Tibial nerve (tissue), 4 donors: ENCODE data around the gene METTL2A. TPM values are rescaled to one million over a fixed set of nuclear protein-coding genes. Genes with fewer than 3 reads are reported as not detected.
"Not testable (repeated sequence)": the region's sequence is repeated elsewhere in the genome, so short reads cannot be mapped to it uniquely, and the experiment has no call there.

Experiments used
- DNase-seq, 2 donors: peaks; one replicate each; pipeline ENCODE4 v3.0.0-alpha.2; 2019; ENCODE audit warnings: low spot score in 2 of 2
- H3K27ac ChIP-seq, 4 donors: fragments of 200-600 bp; sonication (generic) in 3 of 4; one replicate each; pipeline ENCODE4 v1.5.1; 2017 to 2019; ENCODE audit warnings: mild to moderate bottlenecking in 1 of 4
- H3K27me3 ChIP-seq, 2 donors: fragments of 200-600 bp; sonication (generic) in 1 of 2; one replicate each; pipeline versions ENCODE4 v1.5.1 to v1.6.0; 2017 to 2019
- H3K36me3 ChIP-seq, 3 donors: fragments of 200-600 bp; sonication (generic); one replicate each; pipeline ENCODE4 v1.5.1; 2018 to 2019
- H3K4me1 ChIP-seq, 4 donors: fragments of 200-600 bp; sonication (generic) in 3 of 4; one replicate each; pipeline ENCODE4 v1.5.1; 2017 to 2019
- H3K4me3 ChIP-seq, 4 donors: fragments of 200-600 bp; sonication (generic) in 3 of 4; one replicate each; pipeline ENCODE4 v1.5.1; 2017 to 2019; ENCODE audit warnings: mild to moderate bottlenecking in 1 of 4, moderate library complexity in 1 of 4
- H3K9me3 ChIP-seq, 4 donors: fragments of 200-600 bp; sonication (generic) in 3 of 4; one replicate each; pipeline ENCODE4 v1.5.1; 2017 to 2019
- CTCF ChIP-seq, 5 experiments: fragments of 200-600 bp in 3 of 5; fragments of 450-650 bp in 2 of 5; sonication (generic) in 3 of 5; IDR thresholded peaks; one replicate each; pipeline ENCODE4 v1.5.1; 2016 to 2019; ENCODE audit warnings: antibody characterized with exemption in 5 of 5, mild to moderate bottlenecking in 3 of 5, moderate library complexity in 2 of 5
- EP300 ChIP-seq, 2 donors: sonication (generic); formaldehyde crosslinking; IDR thresholded peaks; one replicate each; pipeline ENCODE4 v1.6.1; 2017; ENCODE audit warnings: antibody characterized with exemption in 2 of 2, mild to moderate bottlenecking in 1 of 2
- POLR2A ChIP-seq, 2 donors: fragments of 450-650 bp; IDR thresholded peaks; one replicate each; pipeline ENCODE4 v1.6.1; 2017; ENCODE audit warnings: antibody characterized with exemption in 2 of 2, mild to moderate bottlenecking in 2 of 2, moderate library complexity in 2 of 2
- WGBS, 2 donors: methylation state at CpG; one replicate each; pipeline ENCODE4 v1.1.5; 2018; 5-methylcytosine and 5-hydroxymethylcytosine counted together
- total RNA-seq, 4 donors: library from RNA; depleted of rRNA; stranded (reverse); fragments of >200 nt; gene quantifications; one replicate each; pipeline ENCODE4 v1.1.0, GENCODE V29; 2016

Gene METTL2A
- total RNA-seq, 4 donors from 2014 or later: 11.0 to 20.1 (median 13.4) TPM

DNA sequence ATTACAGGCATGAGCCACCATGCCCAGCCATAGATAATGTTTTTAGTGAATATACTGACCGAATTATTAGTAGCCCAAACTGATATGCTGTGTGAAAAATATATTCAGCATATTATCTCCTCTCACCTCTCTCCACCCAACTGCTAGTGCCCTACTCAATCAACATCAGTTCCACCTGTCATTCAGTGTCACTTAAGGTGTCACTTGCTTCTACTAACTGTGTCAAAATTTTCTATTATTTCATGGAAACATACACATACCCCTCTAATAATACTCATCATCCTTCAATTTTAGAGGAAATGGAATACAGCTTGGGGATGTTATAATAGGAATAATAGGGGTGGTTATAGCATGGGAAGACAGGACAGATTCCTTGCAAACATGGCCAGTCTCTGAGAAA, 30.8 kb upstream of the METTL2A start:
- Histone ChIP-seq H3K36me3 (no peaks in the 10 kb centered on the region), H3K27ac (no peak overlapping the region), H3K27me3 (peaks cover 0 to 4% of the 10 kb centered on the region in 2 donors), H3K9me3 (no peaks in the 10 kb centered on the region), H3K4me3 (no peak overlapping the region), H3K4me1 (no peaks in the 10 kb centered on the region)
- 84 to 100% methylated on average over 1 of the region's 1 CpG for WGBS, 2 donors
- TF ChIP-seq CTCF (IDR thresholded peaks at IDR 0.05) (no peak), POLR2A (IDR thresholded peaks at IDR 0.05) (no peak), EP300 (IDR thresholded peaks at IDR 0.05) (no peak)
- no peak for DNase-seq

GRCh38 chr17:62398891-62399290, 24.8 kb upstream of the METTL2A start:
- no peak overlapping the region for H3K27ac ChIP-seq
- 89 to 91% methylated on average over 1 of the region's 1 CpG for WGBS, 2 donors
- peaks cover 0 to 13% (median 0%) of the 10 kb centered on the region in 4 donors for H3K9me3 ChIP-seq
- TF ChIP-seq EP300 (IDR thresholded peaks at IDR 0.05) (no peak), POLR2A (IDR thresholded peaks at IDR 0.05) (no peak)
- H3K4me1 ChIP-seq: no peaks in the 10 kb centered on the region
- no peak for DNase-seq
- peaks cover 0 to 2% of the 10 kb centered on the region in 2 donors for H3K27me3 ChIP-seq
- no peak overlapping the region for H3K4me3 ChIP-seq
- no peaks in the 10 kb centered on the region for H3K36me3 ChIP-seq

- H3K27me3 ChIP-seq: no peaks in the 10 kb centered on the region
- H3K4me3 ChIP-seq: no peak overlapping the region
- no peak for DNase-seq
- H3K36me3 ChIP-seq: no peaks in the 10 kb centered on the region
- WGBS, 2 donors: 56 to 60% methylated on average over 2 of the region's 2 CpGs
- H3K9me3 ChIP-seq: peaks cover 0 to 13% (median 0%) of the 10 kb centered on the region in 4 donors
- no peaks in the 10 kb centered on the region for H3K4me1 ChIP-seq
- no peak overlapping the region for H3K27ac ChIP-seq
- TF ChIP-seq POLR2A (IDR thresholded peaks at IDR 0.05) (no peak), EP300 (IDR thresholded peaks at IDR 0.05) (no peak), CTCF (IDR thresholded peaks at IDR 0.05) (no peak)
These were observed 18.2 kb upstream of the METTL2A start for GRCh38 chr17:62405451-62405850.

GRCh38 chr17:62413090-62413489, 10.6 kb upstream of the METTL2A start:
- H3K4me3 ChIP-seq, DNase-seq, H3K9me3 ChIP-seq, H3K27me3 ChIP-seq, H3K27ac ChIP-seq, H3K4me1 ChIP-seq, H3K36me3 ChIP-seq: not testable (repeated sequence)
- 80 to 86% methylated on average over 1 of the region's 1 CpG for WGBS, 2 donors

GRCh38 chr17:62426214-62426613, 2.5 kb downstream of the METTL2A start:
- peaks cover 0 to 42% (median 0%) of the 10 kb centered on the region in 3 donors for H3K36me3 ChIP-seq
- not testable (repeated sequence) for H3K27ac ChIP-seq, DNase-seq, H3K4me3 ChIP-seq, H3K9me3 ChIP-seq, H3K27me3 ChIP-seq
- 82 to 98% methylated on average over 2 of the region's 2 CpGs for WGBS, 2 donors
- peaks cover 0 to 16% (median 0%) of the 10 kb centered on the region in 4 donors for H3K4me1 ChIP-seq

GRCh38 chr17:62435251-62435650, 11.6 kb downstream of the METTL2A start:
- H3K36me3 ChIP-seq: peaks cover 0 to 68% (median 0%) of the 10 kb centered on the region in 3 donors
- not testable (repeated sequence) for H3K4me1 ChIP-seq, H3K4me3 ChIP-seq, H3K27me3 ChIP-seq, H3K27ac ChIP-seq, DNase-seq, H3K9me3 ChIP-seq
- 87 to 93% methylated on average over 4 of the region's 4 CpGs for WGBS, 2 donors

DNA sequence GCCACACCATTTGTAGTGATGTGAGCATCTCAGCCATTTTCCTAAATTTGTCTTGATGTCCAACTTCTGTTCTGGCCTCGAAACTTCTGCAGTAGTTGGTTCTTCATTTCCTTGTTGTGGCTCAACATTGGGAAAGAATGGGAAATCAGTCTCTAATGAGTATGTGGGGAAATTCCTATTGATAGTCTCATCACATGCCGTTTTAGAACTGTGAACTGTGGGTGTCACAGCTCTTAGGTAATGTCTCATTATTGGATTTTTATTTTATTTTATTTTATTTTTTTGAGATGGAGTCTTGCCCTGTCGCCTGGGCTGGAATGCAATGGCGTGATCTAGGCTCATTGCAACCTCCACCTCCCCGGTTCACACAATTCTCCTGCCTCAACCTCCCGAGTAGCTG, 17.5 kb downstream of the METTL2A start:
- not testable (repeated sequence) for H3K27ac ChIP-seq, H3K4me3 ChIP-seq, H3K27me3 ChIP-seq, H3K9me3 ChIP-seq, DNase-seq, H3K4me1 ChIP-seq
- WGBS, 2 donors: 95 to 97% methylated on average over 6 of the region's 6 CpGs
- peaks cover 0 to 80% (median 8%) of the 10 kb centered on the region in 3 donors for H3K36me3 ChIP-seq

DNA sequence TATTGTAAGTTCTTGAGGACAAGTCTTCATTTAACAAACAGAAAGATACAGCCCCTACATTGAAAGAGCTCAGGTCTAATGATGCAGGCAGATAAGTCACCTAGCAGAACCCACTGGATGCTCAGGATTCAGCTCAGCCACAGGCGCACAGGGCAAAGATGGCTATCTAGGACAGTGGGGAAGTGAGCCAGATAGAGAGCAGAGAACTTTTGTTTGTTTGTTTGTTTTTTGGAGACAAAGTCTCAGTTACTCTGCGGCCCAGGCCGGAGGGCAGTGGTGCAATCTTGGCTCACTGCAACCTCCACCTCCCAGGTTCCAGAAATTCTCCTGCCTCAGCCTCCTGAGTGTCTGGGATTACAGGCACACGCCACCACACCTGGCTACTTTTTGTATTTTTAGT, 20.4 kb downstream of the METTL2A start:
- H3K27me3 ChIP-seq: no peaks in the 10 kb centered on the region
- 97 to 99% methylated on average over 4 of the region's 4 CpGs for WGBS, 2 donors
- H3K4me3 ChIP-seq: no peak overlapping the region
- DNase-seq: no peak
- no peak overlapping the region for H3K27ac ChIP-seq
- no peaks in the 10 kb centered on the region for H3K9me3 ChIP-seq
- H3K36me3 ChIP-seq: peaks cover 0 to 95% (median 12%) of the 10 kb centered on the region in 3 donors
- TF ChIP-seq EP300 (IDR thresholded peaks at IDR 0.05): no peak
- no peak for TF ChIP-seq POLR2A (IDR thresholded peaks at IDR 0.05)
- TF ChIP-seq CTCF (IDR thresholded peaks at IDR 0.05): no peak
- no peaks in the 10 kb centered on the region for H3K4me1 ChIP-seq

DNA sequence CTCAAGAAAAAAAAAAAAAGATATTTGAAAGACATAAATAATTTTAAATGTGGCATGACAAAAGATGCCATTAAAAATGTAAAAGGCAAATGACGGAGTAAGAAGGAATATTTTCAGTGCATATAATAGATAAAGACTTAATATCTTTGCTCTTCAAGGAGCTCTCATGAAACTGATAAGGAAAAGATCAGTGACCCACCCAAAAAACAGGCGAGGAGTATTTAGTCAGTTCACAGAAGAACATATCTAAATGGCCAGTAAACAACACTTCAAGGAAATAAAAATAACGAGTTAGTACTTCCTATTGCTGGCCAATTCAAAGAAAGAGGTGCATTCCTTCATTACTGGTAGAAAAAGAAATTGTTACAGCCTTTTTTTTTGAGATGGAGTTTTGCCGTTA, 22.1 kb downstream of the METTL2A start:
- H3K27ac ChIP-seq, H3K9me3 ChIP-seq, H3K27me3 ChIP-seq, DNase-seq, H3K4me3 ChIP-seq, H3K4me1 ChIP-seq: not testable (repeated sequence)
- 90 to 92% methylated on average over 4 of the region's 4 CpGs for WGBS, 2 donors
- peaks cover 0 to 95% (median 12%) of the 10 kb centered on the region in 3 donors for H3K36me3 ChIP-seq

DNA sequence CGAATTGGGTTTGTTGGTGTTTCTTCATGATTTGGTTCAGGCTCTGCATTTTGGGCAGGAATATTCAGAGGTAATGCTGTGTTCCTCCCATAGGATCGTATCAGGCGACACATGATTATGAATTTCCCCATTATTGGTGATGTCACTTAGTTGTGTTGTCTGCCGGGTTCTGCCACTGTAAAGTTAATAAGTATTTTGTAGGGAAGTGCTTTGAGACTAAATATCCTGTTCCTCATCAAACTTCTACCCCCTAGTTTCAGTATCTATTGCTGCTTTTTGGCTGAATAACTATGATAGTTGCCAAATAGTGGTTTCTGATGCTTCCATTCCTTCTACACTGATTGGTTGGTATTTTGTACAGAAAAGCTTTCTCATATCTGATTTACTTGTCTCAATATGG, 28.5 kb downstream of the METTL2A start:
- not testable (repeated sequence) for DNase-seq, H3K27ac ChIP-seq, H3K4me3 ChIP-seq, H3K9me3 ChIP-seq, H3K4me1 ChIP-seq, H3K27me3 ChIP-seq
- WGBS, 2 donors: 87 to 89% methylated on average over 4 of the region's 4 CpGs
- H3K36me3 ChIP-seq: peaks cover 0 to 40% (median 4%) of the 10 kb centered on the region in 3 donors

GRCh38 chr17:62453041-62453440, 29.3 kb downstream of the METTL2A start:
- H3K36me3 ChIP-seq: peaks cover 0 to 32% (median 0%) of the 10 kb centered on the region in 3 donors
- 85 to 92% methylated on average over 5 of the region's 5 CpGs for WGBS, 2 donors
- H3K4me3 ChIP-seq, H3K9me3 ChIP-seq, H3K27me3 ChIP-seq, DNase-seq, H3K27ac ChIP-seq, H3K4me1 ChIP-seq: not testable (repeated sequence)
